ENCODE measurements around the gene GOLGA5.
A peak's percentile ranks its signal among the peaks of the same experiment; 100 is the strongest.

The GOLGA5 gene

DNA sequence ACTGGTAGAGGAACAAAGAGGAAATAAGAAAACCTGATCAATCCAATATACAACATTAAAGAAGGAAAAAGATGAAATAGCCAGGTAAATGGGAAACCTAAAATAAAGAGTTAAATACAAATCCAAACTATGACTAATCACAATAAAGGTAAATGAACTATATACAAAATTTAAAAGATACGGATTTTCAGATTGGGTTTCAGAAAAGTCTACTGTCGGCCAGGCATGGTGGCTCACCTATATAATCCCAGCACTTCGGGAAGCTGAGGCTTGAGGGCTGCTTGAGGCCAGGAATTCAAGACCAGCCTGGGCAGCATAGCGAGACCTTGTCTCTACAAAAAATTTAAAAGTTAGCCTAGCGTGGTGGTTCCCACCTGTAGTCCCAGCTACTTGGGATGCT lies 89.0 kb downstream of the GOLGA5 start:
- DNase-seq = no peak

GRCh38 chr14:92884410-92884809 lies 90.3 kb downstream of the GOLGA5 start:
- no peak for DNase-seq

DNA sequence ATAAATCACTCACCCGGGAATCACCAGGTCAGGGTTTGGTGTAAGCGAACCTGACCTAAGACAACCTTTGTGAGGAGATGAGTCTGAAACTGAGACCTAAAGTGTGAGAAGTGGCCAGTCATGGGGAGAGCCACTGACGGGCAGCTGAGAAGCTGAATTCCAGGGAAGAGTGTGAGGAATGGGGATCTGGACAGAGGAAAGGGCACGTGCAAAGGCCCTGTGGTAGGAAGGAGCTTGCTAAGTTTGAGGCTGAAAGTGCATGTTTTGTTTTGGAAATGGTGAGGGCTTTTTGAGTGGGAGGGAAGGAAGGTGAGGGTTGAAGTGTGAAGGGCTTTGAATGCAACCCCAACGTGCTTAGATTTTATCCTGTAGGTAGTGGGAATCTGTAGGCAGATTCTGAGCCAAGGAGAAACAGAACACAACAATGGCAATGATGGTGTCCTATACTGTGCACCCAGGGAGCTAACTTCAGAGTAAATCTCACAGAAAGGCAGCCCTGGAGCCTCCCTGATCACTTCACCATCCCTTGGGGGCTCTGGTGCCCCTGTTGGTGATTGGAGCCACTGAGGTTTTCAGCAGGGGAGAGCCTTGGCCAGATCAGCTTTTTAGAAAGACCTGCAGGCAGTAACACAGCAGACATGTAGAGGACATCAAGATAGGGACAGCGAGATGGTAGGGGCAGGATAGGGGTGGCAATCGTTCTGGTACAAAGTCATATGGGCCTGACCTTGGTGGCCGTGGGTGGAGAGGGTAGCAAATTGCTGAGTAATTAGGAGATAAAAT lies 91.4 kb downstream of the GOLGA5 start:
- no peak for DNase-seq

- no peak for DNase-seq
These were observed 92.2 kb downstream of the GOLGA5 start for GRCh38 chr14:92886337-92886736.

- DNase-seq = no peak
These were observed 93.1 kb downstream of the GOLGA5 start for GRCh38 chr14:92887157-92887556.

- peak; percentile 82 for DNase-seq
These were observed 94.8 kb downstream of the GOLGA5 start for GRCh38 chr14:92888896-92889295.

Data from suppressor macrophage treated with lipopolysaccharide for 4 hours (primary cell).